Right lobe of liver (tissue), 4 donors: ENCODE measurements around the gene PSMG3.

Experiments
- CTCF ChIP-seq, 4 donors: fragments of 200-600 bp in 3 of 4; fragments of 450-650 bp in 1 of 4; IDR thresholded peaks; one replicate each; pipeline versions ENCODE4 v1.5.1 to v1.8.0; 2016 to 2022; ENCODE audit warnings: antibody characterized with exemption in 4 of 4, mild to moderate bottlenecking in 2 of 4
- POLR2A ChIP-seq: fragments of 450-650 bp; IDR thresholded peaks from one replicate; pipeline ENCODE4 v1.6.1; 2017; ENCODE audit warnings: antibody characterized with exemption, mild to moderate bottlenecking
- donor health status: DM: no; HTN: no; CAD: no.
- donor health status: DM: no; HTN: no; CAD: no.
- donor health status: DM: no; HTN: yes; CAD: no.

GRCh38 chr7:1603346-1604225 lies 33.8 kb upstream of the PSMG3 start:
- TF ChIP-seq CTCF (IDR thresholded peaks at IDR 0.05) (no peak), POLR2A (no peak)
